Measurements from ENCODE around the gene REG3A.

REG3A gene

DNA sequence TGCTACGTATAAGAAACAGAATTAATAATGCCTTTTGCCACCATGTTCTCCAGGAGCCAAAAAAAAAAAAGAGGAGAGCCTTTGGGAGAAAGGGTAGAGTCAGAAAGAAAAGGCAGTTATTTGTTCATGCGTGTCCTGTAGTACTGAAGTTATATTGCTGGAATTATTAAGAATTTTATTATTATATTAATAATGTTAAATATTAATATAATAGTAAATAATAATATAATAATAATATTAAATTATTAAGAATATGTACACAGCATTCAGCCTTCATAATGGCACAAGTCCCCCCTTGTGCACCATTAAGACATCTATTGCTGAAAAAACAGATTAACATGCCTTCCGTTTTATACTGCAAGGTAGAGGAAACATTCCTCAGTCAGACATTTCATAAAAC is 31.1 kb downstream of the REG3A start:
- TF ChIP-seq, protein P1, sequence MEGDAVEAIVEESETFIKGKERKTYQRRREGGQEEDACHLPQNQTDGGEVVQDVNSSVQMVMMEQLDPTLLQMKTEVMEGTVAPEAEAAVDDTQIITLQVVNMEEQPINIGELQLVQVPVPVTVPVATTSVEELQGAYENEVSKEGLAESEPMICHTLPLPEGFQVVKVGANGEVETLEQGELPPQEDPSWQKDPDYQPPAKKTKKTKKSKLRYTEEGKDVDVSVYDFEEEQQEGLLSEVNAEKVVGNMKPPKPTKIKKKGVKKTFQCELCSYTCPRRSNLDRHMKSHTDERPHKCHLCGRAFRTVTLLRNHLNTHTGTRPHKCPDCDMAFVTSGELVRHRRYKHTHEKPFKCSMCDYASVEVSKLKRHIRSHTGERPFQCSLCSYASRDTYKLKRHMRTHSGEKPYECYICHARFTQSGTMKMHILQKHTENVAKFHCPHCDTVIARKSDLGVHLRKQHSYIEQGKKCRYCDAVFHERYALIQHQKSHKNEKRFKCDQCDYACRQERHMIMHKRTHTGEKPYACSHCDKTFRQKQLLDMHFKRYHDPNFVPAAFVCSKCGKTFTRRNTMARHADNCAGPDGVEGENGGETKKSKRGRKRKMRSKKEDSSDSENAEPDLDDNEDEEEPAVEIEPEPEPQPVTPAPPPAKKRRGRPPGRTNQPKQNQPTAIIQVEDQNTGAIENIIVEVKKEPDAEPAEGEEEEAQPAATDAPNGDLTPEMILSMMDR (IDR thresholded peaks at IDR 0.05; ENCODE audit: extremely low read depth, insufficient read depth, missing control alignments) = no peak
- DNase-seq (ENCODE audit: low spot score) = no peak
- in situ Hi-C loops (cut with MboI; ENCODE audit: low pct_unique_long_range_greater_than_20kb, low sequenced_read_pairs, unreplicated experiment) = no loop called here

DNA sequence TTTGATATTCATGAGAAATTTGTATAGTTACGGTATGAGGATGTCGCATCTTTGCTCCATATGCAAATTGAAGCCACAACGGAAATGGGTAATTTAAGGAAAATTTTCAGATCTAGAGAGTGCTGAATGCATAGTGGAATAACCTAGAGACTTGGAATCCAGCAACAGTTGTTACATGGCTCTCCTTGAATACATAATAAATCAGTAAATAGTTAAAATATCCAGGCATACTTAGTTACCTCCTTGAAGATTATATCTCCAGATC is 33.9 kb downstream of the REG3A start:
- in situ Hi-C loops (cut with MboI; ENCODE audit: low pct_unique_long_range_greater_than_20kb, low sequenced_read_pairs, unreplicated experiment) = no loop called here
- TF ChIP-seq, protein P1 (IDR thresholded peaks at IDR 0.05; ENCODE audit: extremely low read depth, insufficient read depth, missing control alignments) = no peak
- no peak for DNase-seq (ENCODE audit: low spot score)

DNA sequence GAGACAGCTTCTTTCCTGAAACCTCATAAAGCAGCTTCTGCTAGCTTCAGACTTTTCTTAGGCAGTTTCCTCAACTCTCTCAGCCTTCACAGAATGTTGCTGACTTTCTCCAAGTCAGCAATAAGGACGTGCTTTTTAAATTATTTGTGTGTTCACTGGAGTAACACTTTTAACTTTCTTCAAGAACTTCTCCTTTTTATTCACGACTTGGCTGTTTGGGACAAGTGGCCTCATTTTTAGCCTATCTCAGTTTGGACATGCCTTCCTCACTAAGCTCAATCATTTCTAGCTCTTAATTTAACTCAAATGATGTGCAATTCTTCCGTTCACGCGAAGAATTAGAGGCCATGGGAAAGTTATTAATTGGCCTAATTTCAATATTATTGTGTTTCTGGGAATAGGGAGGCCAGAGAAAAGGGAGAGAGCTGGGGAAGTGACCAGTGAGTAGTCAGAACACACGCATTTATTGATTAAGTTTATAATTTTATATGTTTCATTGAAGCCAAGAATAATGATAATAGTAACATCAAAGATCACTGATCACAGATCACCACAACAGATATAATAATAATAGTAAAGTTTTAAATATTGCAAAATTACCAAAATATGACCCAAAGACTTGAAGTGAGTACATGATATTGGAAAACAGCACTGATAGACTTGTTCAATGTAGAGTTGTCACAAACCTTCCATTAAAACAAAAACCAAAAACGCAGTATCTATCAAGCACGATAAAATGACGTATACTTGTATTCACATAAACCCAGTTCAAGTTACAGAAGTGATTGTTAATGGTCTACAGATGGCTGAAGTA is 34.4 kb downstream of the REG3A start:
- in situ Hi-C loops (cut with MboI; ENCODE audit: low pct_unique_long_range_greater_than_20kb, low sequenced_read_pairs, unreplicated experiment) = no loop called here
- DNase-seq (ENCODE audit: low spot score) = no peak

GRCh38 chr2:79122676-79123075 is 36.9 kb downstream of the REG3A start:
- no peak for DNase-seq (ENCODE audit: low spot score)
- TF ChIP-seq, protein P1 (IDR thresholded peaks at IDR 0.05; ENCODE audit: extremely low read depth, insufficient read depth, missing control alignments) = no peak
- in situ Hi-C loops (cut with MboI; ENCODE audit: low pct_unique_long_range_greater_than_20kb, low sequenced_read_pairs, unreplicated experiment) = no loop called here

More for the DNA sequence above, 34.4 kb downstream of the REG3A start:
- TF ChIP-seq, protein P1 (IDR thresholded peaks at IDR 0.05; ENCODE audit: extremely low read depth, insufficient read depth, missing control alignments) = no peak

- DNase-seq (ENCODE audit: low spot score) = no peak
- in situ Hi-C loops (cut with MboI; ENCODE audit: low pct_unique_long_range_greater_than_20kb, low sequenced_read_pairs, unreplicated experiment) = no loop called here
- TF ChIP-seq, protein P1 (IDR thresholded peaks at IDR 0.05; ENCODE audit: extremely low read depth, insufficient read depth, missing control alignments) = no peak
Measured at GRCh38 chr2:79120194-79120713, 39.3 kb downstream of the REG3A start, which contains the start of gene REG1A. Gene REG1A (plus strand): TSS chr2:79120488. CDS start chr2:79120862, 374 bp downstream.

- TF ChIP-seq, protein P1 (IDR thresholded peaks at IDR 0.05; ENCODE audit: extremely low read depth, insufficient read depth, missing control alignments) = no peak
- in situ Hi-C loops (cut with MboI; ENCODE audit: low pct_unique_long_range_greater_than_20kb, low sequenced_read_pairs, unreplicated experiment) = no loop called here
- no peak for DNase-seq (ENCODE audit: low spot score)
Measured at GRCh38 chr2:79116997-79117928, 42.3 kb downstream of the REG3A start.

Data from GM13977 (cell line).